ENCODE measurements around the gene CSNK2A2. TPM values are rescaled to one million over a fixed set of nuclear protein-coding genes. Genes with fewer than 3 reads are reported as not detected.

The CSNK2A2 gene
- total and polyA plus RNA-seq, 9 of the 15 experiments (the other 6 are each of a cell fraction or from before 2014, with no cell fraction given), result 20.8 to 109 (median 44.7) TPM

DNA sequence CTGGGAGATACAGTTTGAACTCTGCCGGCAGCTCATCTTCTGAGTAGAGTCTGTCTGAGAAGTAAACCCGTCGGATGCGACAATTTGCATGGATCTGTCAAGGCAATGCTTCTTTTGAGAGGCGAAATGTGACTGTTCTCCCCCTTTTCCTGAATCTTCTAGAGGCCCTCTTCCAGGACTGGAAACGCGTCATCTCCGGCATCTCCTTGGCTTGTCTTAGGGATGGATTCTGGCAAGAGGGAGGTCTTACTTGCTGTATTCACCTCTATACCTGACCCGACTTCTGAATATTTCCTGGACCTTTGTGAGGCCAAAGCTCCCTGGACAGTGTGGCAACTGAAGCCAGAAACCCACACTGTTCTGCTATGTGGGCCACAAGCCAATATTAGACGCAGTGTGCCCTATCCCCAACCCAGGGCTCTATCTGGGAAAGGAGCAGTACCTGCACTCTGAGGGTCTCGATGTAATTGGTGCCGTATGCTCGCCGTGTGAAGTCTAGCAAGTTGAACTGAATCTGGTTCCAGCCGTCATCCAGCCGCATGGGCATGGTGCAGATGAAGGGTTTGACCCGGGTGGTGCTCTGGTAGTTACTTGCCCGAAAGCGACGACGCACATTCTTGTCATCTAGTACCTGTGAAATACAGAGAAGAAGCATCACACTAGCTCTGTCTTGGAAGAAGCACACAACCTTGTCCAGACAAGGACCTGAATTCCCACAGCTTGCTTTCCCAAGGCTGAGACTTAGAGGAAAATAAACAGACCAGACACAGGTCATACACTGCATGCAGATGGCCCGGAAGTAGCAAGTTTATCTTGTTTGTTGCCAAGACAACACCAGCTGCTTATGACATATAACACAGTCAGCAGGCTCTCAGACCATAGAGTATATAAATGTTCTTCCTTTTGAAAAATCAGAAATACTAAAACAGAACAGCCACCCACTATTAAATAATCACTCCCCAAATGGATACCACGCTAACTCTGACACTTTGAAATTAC, 82.8 kb downstream of the CSNK2A2 start:
- ChIA-PET CTCF (ENCODE audit: low intra/inter-chr PET ratio) (no interaction called here), POLR2A (interaction anchor here (0.7 to 1.9 kb wide), 4 partner anchors 8 to 14 kb away, joined by 3 to 7 read pairs (median 5); partner anchors contain the start of gene CFAP20)
- TF ChIP-seq RFX1 (IDR thresholded peaks at IDR 0.05), result peak; percentile 49
- no peak for TF ChIP-seq EP300 (IDR thresholded peaks at IDR 0.05; ENCODE audit: low read length)
- TF ChIP-seq RBFOX2 (IDR thresholded peaks at IDR 0.05; ENCODE audit: low read depth, low read length), result no peak
- TF ChIP-seq KDM4B (IDR thresholded peaks at IDR 0.05; ENCODE audit: borderline replicate concordance in 2 of 2, low read depth in 1 of 2), result no peak
- FAIRE-seq (no peak), ATAC-seq (no peak), DNase-seq (ENCODE audit: extremely low read depth in 1 of 4, low spot score in 3 of 4) (no peak)
- Histone ChIP-seq H2AFZ (ENCODE audit: low read depth, low read length) (no peak overlapping the region), H3K4me2 (ENCODE audit: insufficient read depth, low read length) (no peak overlapping the region), H3K36me3 (ENCODE audit: control insufficient read depth, insufficient read depth, low read length) (peaks cover 48% of the 10 kb centered on the region), H3K9me1 (ENCODE audit: control insufficient read depth, insufficient read depth, low read length) (no peaks in the 10 kb centered on the region), H3K9ac (ENCODE audit: insufficient read depth in 1 of 2, low read depth in 2 of 2, low read length in 2 of 2) (no peak overlapping the region), H3K27me3 (ENCODE audit: control insufficient read depth in 2 of 2, insufficient read depth in 2 of 2, low read length in 2 of 2) (no peaks in the 10 kb centered on the region), H3K4me3 (no peak overlapping the region), H3K9me3 (replicated peaks; ENCODE audit: control insufficient read depth, insufficient read depth, low read depth, low read length) (no peaks in the 10 kb centered on the region), H4K20me1 (replicated peaks; ENCODE audit: control insufficient read depth, insufficient read depth, low read length) (no peaks in the 10 kb centered on the region; the same call in 1 of the 2 replicates), H3K4me1 (replicated peaks in 1 of 2; ENCODE audit: control insufficient read depth in 2 of 2, insufficient read depth in 2 of 2, low read length in 2 of 2) (peaks cover 0 to 3% of the 10 kb centered on the region in 2 experiments; a peak in 3 of 5 replicates), H3K79me2 (ENCODE audit: control insufficient read depth, insufficient read depth, low read length) (peaks cover 40% of the 10 kb centered on the region), H3K27ac (ENCODE audit: extremely low read depth, low read depth, low read length) (no peak overlapping the region)
- WGBS (ENCODE audit: insufficient coverage, low coverage, missing lambda C conversion rate), result 96% methylated on average over 23 of the region's 23 CpGs
- no TSS peak for BruUV-seq (replicated peaks)
- in situ Hi-C loops (cut with MboI), result loop anchor here (5.0 kb wide), 1 partner anchor 83 kb away; no protein-coding TSS in a partner anchor
- intact Hi-C loops (cut with micrococcal nuclease), result no loop called here

Data from K562 (cell line).